HG02970 (cell line): ENCODE results near the gene FOXP1.

ENCODE experiments used
- ATAC-seq: cut with Tn5 transposase; IDR thresholded peaks from one replicate; pipeline ENCODE4 v1.9.1; 2021; ENCODE audit warnings: mild to moderate bottlenecking, moderate library complexity, moderate number of reproducible peaks; ENCODE audit not compliant: unreplicated experiment, low FRiP score

Gene FOXP1

GRCh38 chr3:71172951-71173350, 410.6 kb downstream of the FOXP1 start:
- no peak for ATAC-seq

DNA sequence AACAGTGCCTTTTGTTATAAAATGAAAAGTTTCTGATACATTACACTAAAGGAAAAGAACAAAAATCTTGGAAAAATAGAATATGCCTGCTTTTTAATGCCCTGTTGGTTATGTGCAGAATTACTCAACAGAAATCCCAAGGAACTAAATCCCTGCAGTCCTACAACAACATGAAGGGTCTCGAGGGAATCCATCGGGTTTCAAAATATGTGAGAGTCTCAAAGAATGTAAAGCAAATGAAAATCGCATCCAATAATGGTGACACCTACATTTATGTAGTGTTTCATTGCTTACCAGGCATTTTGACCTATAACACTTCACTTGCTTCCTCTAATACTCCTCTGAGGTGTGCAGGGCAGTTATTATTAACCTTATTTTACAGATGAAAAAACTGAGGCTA, 411.3 kb downstream of the FOXP1 start:
- ATAC-seq, result no peak

DNA sequence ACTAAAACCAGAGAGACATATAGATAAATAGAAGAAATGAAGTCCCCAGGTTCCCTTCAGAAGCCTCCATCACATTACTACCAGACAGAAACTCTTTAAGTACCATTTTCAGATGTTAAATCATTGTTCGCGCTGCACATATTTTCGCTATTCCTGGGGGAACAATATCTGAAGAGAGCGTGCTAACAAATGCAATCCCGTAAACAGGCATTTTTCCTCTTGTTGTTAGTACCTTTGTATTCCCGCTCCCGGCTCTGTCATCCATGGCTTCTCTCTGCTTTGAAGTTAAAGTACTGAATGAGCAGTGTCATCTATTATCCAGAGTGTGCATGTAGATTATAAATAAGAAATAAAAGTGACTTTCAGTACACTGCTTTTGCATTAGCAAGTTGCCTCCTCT, 412.3 kb downstream of the FOXP1 start:
- ATAC-seq, result no peak

- no peak for ATAC-seq
Observed at GRCh38 chr3:71168880-71169411, 414.6 kb downstream of the FOXP1 start.

DNA sequence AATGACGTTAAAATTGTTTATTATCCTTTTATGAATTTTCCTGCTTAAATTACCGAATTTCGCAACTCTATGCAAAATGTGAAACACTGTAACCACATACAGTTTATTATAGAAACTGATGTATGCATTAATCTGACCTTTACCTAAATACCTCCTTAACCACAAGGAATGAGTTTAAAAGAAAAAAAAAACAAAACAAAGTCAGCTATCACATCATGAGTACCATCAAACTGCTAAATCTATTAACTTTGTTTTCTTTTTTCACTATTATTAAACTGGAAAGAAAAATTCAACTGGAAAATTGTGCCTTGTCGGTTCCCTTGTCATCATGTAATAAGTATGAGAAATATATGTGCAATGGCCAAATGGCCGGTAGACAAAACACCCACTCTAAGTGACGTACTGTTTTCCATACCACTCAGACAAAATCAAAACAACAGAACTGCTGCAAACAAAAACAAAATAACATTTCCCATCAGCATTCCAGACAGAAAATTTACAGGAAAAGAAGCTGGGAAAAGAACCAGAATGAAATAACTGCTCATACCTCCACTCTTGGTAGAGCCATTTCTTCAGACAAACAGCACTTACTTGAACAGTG, 415.3 kb downstream of the FOXP1 start:
- no peak for ATAC-seq

- ATAC-seq, result no peak
Observed at GRCh38 chr3:71166339-71167240, 416.9 kb downstream of the FOXP1 start.

DNA sequence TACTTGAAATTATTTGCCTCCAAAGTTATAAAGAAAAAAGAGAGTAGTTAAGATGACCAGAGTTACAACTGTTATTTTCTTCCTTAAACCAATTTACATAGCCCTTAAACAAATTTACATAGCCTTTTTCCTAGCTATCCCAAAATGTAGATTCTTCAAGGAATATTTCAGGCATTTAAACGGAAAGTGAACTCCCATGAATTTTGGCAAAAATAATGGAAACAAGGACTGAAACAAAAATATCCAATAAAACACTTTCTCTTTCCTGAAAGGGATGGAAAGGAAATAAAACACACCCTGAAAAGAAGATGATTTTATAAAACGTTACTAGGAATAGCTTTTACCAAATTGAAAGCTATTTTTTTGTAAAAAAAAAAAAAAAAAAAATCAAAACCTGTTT, 418.6 kb downstream of the FOXP1 start:
- ATAC-seq, result no peak

GRCh38 chr3:71163198-71163918, 420.2 kb downstream of the FOXP1 start:
- no peak for ATAC-seq

GRCh38 chr3:71162221-71162620, 421.3 kb downstream of the FOXP1 start:
- no peak for ATAC-seq

- ATAC-seq, result no peak
Observed at GRCh38 chr3:71160785-71161546, 422.6 kb downstream of the FOXP1 start.

DNA sequence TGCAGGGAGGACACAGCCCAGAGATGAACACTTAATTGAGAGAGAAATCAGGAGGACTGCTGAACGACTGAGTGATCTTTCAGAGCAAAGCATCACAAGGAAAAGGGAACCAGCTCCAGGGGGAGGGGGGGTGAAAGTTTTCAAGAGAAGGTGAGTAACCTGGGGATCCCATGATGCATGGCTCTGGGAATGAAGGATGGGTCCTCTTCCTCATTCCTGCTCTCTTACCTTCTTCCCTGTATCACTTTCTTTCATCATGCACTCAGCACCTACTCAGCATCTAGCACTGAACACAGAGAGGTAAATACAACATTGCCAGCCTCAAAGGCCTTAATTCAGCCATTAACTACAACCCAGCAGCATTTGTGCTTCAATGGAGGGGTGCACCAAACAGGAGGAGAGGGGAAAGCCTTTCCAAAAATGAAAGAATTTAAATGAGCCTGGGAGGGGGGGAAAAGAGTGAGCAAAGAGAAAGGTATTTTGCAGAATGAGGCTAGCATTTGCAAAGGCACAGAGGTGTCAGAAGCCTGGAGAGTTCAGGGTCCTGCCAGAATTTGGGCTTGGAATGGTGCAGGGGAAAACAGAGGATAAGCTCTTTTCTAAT, 427.4 kb downstream of the FOXP1 start:
- ATAC-seq, result no peak

DNA sequence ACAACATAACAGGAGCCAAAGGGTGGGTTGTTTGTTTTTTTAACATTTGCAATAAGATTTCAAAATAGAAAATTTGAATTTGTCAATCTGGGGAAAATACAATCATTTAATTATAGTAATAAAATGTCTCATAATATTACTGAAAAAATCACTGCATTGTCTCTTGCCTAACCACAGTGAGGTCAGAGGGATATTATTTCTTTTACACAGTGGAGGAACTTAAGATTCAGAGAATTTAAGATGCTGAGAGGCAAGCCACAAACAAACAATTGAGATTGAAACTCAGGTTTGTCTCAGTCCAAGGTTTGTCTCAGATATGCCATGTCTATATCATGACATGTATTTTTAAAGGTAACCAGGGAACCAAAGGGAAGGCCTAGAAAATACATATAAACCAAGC, 428.7 kb downstream of the FOXP1 start:
- no peak for ATAC-seq

- ATAC-seq, result no peak
Observed at GRCh38 chr3:71153713-71154112, 429.8 kb downstream of the FOXP1 start.

DNA sequence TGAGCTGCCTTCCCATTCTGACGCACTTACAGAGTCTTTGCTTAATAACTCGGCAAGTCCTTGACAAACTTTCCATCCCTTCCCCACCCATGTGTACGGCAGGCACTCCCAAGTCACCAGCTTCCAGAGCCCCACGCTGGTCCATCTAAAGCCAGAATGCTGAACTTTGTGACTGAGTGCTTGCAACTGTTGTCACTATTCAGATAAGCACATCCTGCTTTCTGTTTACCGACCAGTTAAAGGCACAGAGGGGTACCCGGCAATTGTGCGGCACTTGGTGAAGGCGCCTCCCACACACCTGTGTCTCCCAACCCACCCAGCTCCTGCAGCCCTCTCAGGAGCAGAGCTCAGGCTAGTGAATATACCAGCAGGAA, 430.6 kb downstream of the FOXP1 start:
- no peak for ATAC-seq

DNA sequence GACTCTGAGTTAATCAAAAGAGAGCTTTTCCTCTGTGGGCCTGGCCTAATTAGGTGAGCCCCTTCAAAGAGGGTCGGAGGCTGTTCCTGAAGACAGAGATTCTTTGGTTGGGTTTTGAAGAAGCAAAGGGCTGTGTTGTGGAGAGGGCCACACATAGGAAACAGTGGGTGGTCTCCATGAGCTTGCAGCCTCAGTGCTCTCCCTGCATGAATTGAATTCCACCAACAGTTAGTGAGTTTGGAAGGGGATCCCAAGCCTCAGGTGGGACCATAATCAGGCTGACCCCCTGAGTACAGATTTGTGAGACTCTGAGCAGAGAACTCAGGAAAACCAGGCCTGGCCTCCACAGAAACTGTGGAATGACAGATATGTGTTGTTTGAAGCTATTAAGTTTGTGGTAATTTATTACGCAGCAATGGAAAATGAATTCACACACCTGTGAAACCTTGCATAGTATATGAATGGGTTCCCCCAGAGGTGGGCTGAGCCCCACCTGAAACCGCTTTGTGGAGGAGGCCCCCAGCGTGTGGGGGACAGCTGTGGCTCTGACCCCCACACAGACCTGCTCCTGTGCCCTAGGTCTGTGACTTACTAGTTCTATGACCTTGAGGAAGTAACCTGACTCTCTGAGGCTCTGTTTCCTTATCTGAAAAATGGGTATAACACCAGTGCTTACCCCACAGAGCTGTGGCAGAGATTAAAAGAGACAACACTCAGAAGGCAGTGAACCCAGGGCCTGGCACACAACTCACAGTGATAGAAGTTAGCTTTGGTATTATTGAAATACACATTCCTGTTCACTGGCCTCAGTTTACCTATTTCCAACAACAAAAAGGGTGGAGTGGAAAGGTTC, 431.3 kb downstream of the FOXP1 start:
- ATAC-seq, result no peak

- ATAC-seq, result no peak
Observed at GRCh38 chr3:71149959-71150954, 433.3 kb downstream of the FOXP1 start.

DNA sequence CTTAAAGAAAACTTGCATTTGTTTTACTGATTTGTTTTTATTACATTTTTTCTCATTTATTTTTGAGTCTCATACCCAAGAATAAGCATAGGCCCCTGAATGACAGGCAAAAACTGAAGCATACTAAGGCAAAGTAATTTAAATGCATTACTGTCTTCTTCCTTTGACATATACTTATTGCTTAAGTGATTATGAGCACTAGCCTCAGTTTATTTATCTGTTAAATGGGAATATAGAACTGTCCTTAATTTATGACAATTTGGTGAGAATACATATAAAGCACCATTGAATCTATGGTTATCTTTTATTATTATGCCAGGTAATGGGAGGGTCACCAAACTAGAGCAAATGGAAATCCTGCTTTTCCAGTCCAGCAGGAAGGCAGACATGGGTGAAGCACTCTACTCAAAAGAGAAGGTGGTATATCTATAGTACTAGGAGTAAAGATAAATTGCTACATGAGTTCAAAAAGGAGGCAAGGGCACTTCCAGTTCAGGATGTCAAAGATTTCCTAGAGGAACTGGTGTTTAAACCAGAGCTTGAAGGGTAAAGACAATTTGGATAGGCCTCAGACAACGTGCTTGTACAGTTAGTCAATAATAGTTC, 435.0 kb downstream of the FOXP1 start:
- no peak for ATAC-seq

- ATAC-seq, result no peak
Observed at GRCh38 chr3:71146673-71147072, 436.9 kb downstream of the FOXP1 start.
